K562 (cell line): ENCODE data around the gene ANXA3. TPM values are rescaled to one million over a fixed set of nuclear protein-coding genes. Genes with fewer than 3 reads are reported as not detected.

Source experiments
- ATAC-seq: fragments of 200-7000 bp; cut with Tn5 transposase; 3 replicates; pipeline ENCODE4 v1.9.1; 2020; ENCODE audit warnings: moderate library complexity
- BruUV-seq: library from RNA; stranded (reverse); fragments of 400-500 nt; replicated peaks from 2 replicates; lab custom pipeline; 2021; lab: Mats Ljungman, UMichigan
- CTCF ChIA-PET: fragments of 300-600 bp; formaldehyde crosslinking; extraction: SDS; loops from one replicate; lab custom pipeline; 2021; ENCODE audit warnings: low intra/inter-chr PET ratio; lab: Yijun Ruan, JAX
- POLR2A ChIA-PET: fragments of 300-600, 350-650 bp; sonication (Branson Sonifier 250); formaldehyde crosslinking; extraction: SDS; loops from one replicate; lab custom pipeline; 2021; ENCODE audit warnings: antibody characterized with exemption, inconsistent platforms; lab: Yijun Ruan, JAX
- DNase-seq, 4 experiments: peaks; one replicate each; pipeline versions ENCODE4 v3.0.0 to v3.0.0-alpha.2; 2011 to 2018; ENCODE audit warnings: low spot score in 3 of 4, mixed read lengths in 3 of 4; ENCODE audit errors: extremely low read depth in 1 of 4
- FAIRE-seq: peaks from 2 replicates; lab custom pipeline; 2011; peaks lifted over from hg19 to GRCh38; lab: Jason Lieb, UNC
- H2AFZ ChIP-seq: 2 replicates; pipeline ENCODE4 v1.6.0; 2011; ENCODE audit warnings: low read depth, low read length, control low read depth, inconsistent platforms
- H3K27ac ChIP-seq: fragments of 200-600 bp; 3 replicates; pipeline ENCODE4 v1.8.0; 2011; ENCODE audit warnings: low read depth, mild to moderate bottlenecking, control low read depth, inconsistent platforms, low read length, moderate library complexity, mixed read lengths; ENCODE audit errors: extremely low read depth
- H3K27me3 ChIP-seq, 2 experiments: fragments of 300-600 bp in 1 of 2; 2 replicates in 1 of 2; 3 replicates in 1 of 2; pipeline versions ENCODE4 v1.6.0 to v1.8.0; 2011; ENCODE audit warnings: inconsistent platforms in 2 of 2, low read length in 2 of 2, mild to moderate bottlenecking in 1 of 2, mixed read lengths in 1 of 2, moderate library complexity in 1 of 2; ENCODE audit not compliant: control insufficient read depth in 2 of 2, insufficient read depth in 2 of 2
- H3K36me3 ChIP-seq: fragments of 300-600 bp; 3 replicates; pipeline ENCODE4 v1.8.0; 2011; ENCODE audit warnings: mild to moderate bottlenecking, low read length, inconsistent platforms; ENCODE audit not compliant: control insufficient read depth, insufficient read depth
- H3K4me1 ChIP-seq, 2 experiments: fragments of 200-600 bp in 1 of 2; replicated peaks in 1 of 2; 2 replicates in 1 of 2; 3 replicates in 1 of 2; pipeline versions ENCODE4 v1.5.1 to v1.8.0; 2011; ENCODE audit warnings: inconsistent platforms in 2 of 2, low read length in 2 of 2, mild to moderate bottlenecking in 1 of 2, mixed read lengths in 1 of 2, moderate library complexity in 1 of 2; ENCODE audit not compliant: control insufficient read depth in 2 of 2, insufficient read depth in 2 of 2
- H3K4me2 ChIP-seq: 2 replicates; pipeline ENCODE4 v1.6.1; 2011; ENCODE audit warnings: low read length, control low read depth, inconsistent platforms, mixed read lengths; ENCODE audit not compliant: insufficient read depth
- H3K4me3 ChIP-seq: fragments of 200-600 bp; sonication (generic), shearing (Covaris generic); 2 replicates; pipeline ENCODE4 v1.5.1; 2016; ENCODE audit warnings: control low read depth, inconsistent platforms
- H3K79me2 ChIP-seq: fragments of 200-600 bp; 3 replicates; pipeline ENCODE4 v1.8.0; 2011; ENCODE audit warnings: low read length, inconsistent platforms; ENCODE audit not compliant: control insufficient read depth, insufficient read depth
- H3K9ac ChIP-seq, 2 experiments: 2 replicates each; pipeline versions ENCODE4 v1.6.0 to v1.6.1; 2011; ENCODE audit warnings: low read depth in 2 of 2, low read length in 2 of 2, control low read depth in 1 of 2, inconsistent platforms in 1 of 2, mild to moderate bottlenecking in 1 of 2, mixed read lengths in 1 of 2; ENCODE audit not compliant: insufficient read depth in 1 of 2
- H3K9me1 ChIP-seq: one replicate; pipeline ENCODE4 v1.6.0; 2011; ENCODE audit warnings: inconsistent platforms, mild to moderate bottlenecking, low read length, moderate library complexity; ENCODE audit not compliant: control insufficient read depth, insufficient read depth
- H3K9me3 ChIP-seq: replicated peaks from 2 replicates; pipeline ENCODE4 v1.5.1; 2011; ENCODE audit warnings: low read depth, low read length, inconsistent platforms; ENCODE audit not compliant: control insufficient read depth, insufficient read depth
- H4K20me1 ChIP-seq: replicated peaks from 2 replicates; pipeline ENCODE4 v1.6.1; 2011; ENCODE audit warnings: low read length, inconsistent platforms, mixed read lengths; ENCODE audit not compliant: control insufficient read depth, insufficient read depth
- BRF2 ChIP-seq: IDR thresholded peaks from 3 replicates; pipeline ENCODE4 v1.6.1; 2011; ENCODE audit warnings: borderline replicate concordance, mild to moderate bottlenecking; ENCODE audit not compliant: insufficient read length, insufficient read depth
- CBX5 ChIP-seq: IDR thresholded peaks from 2 replicates; pipeline ENCODE4 v1.6.1; 2014; ENCODE audit warnings: low read depth, borderline replicate concordance
- CBX8 ChIP-seq: fragments of 200-600 bp; sonication (generic); IDR thresholded peaks from 2 replicates; pipeline ENCODE4 v1.6.1; 2012; ENCODE audit warnings: borderline replicate concordance, mixed run types, low read depth, mild to moderate bottlenecking, moderate library complexity, mixed read lengths, low read length, control low read depth, inconsistent platforms; ENCODE audit not compliant: poor library complexity, severe bottlenecking; ENCODE audit errors: extremely low read depth
- E2F3 ChIP-seq: fragments of 250-450 bp; sonication (Bioruptor Pico); IDR thresholded peaks from 2 replicates; pipeline ENCODE4 v1.4.0; 2020; ENCODE audit warnings: mild to moderate bottlenecking
- GATAD2B ChIP-seq: fragments of 450-650 bp; IDR thresholded peaks from 2 replicates; pipeline ENCODE4 v1.6.1; 2017; ENCODE audit warnings: mild to moderate bottlenecking, borderline replicate concordance
- IRF2 ChIP-seq: sonication (generic); formaldehyde crosslinking; IDR thresholded peaks from 2 replicates; pipeline ENCODE4 v1.8.1; 2022; ENCODE audit warnings: mild to moderate bottlenecking, missing genetic modification reagents
- JUND ChIP-seq, 2 experiments: IDR thresholded peaks; 2 replicates in 1 of 2; 3 replicates in 1 of 2; pipeline ENCODE4 v1.6.1; 2011; ENCODE audit warnings: borderline replicate concordance in 2 of 2, low read depth in 2 of 2, low read length in 2 of 2, improper control_type of control experiment in 1 of 2, missing biosample characterization in 1 of 2, missing genetic modification characterization in 1 of 2, missing genetic modification reagents in 1 of 2
- MNT ChIP-seq, 2 experiments: fragments of 450-650 bp; conservative IDR thresholded peaks; 2 replicates each; pipeline ENCODE4 v1.6.1; 2017; ENCODE audit warnings: mild to moderate bottlenecking in 2 of 2, moderate library complexity in 2 of 2
- NCOA6 ChIP-seq: fragments of 450-650 bp; IDR thresholded peaks from 2 replicates; pipeline ENCODE4 v1.6.1; 2017; ENCODE audit warnings: mild to moderate bottlenecking
- RBM17 ChIP-seq: fragments of 200-400 bp; formaldehyde crosslinking; IDR thresholded peaks from 2 replicates; pipeline ENCODE4 v1.6.1; 2017; ENCODE audit warnings: low read depth, mild to moderate bottlenecking, low read length, borderline replicate concordance
- RFX1 ChIP-seq: fragments of 450-650 bp; IDR thresholded peaks from 2 replicates; pipeline ENCODE4 v1.6.1; 2016; ENCODE audit warnings: mild to moderate bottlenecking, moderate library complexity
- SMAD3 ChIP-seq: fragments of 450-650 bp; formaldehyde crosslinking; conservative IDR thresholded peaks from 2 replicates; pipeline ENCODE4 v1.4.0; 2020; ENCODE audit warnings: mild to moderate bottlenecking
- SP2 ChIP-seq: IDR thresholded peaks from 2 replicates; pipeline ENCODE4 v1.6.1; 2011; ENCODE audit warnings: mild to moderate bottlenecking, low read depth, low read length, moderate library complexity; ENCODE audit not compliant: poor library complexity, severe bottlenecking; ENCODE audit errors: extremely low read depth
- TBP ChIP-seq: optimal IDR thresholded peaks from 2 replicates; pipeline ENCODE3; 2011; ENCODE audit warnings: low read depth, low read length, improper control_type of control experiment
- TGIF2 ChIP-seq: sonication (generic); formaldehyde crosslinking; IDR thresholded peaks from 2 replicates; pipeline ENCODE4 v1.8.1; 2022; ENCODE audit warnings: mild to moderate bottlenecking, missing genetic modification reagents, moderate library complexity
- XRCC4 ChIP-seq: IDR thresholded peaks from one replicate; pipeline ENCODE4 v1.6.1; 2011; ENCODE audit not compliant: insufficient read depth, insufficient read length; ENCODE audit errors: extremely low read depth
- WGBS: fragments of 100-300 bp; shearing (Covaris generic); methylation state at CpG from one replicate; pipeline ENCODE4 v1.1.6; 2016; ENCODE audit warnings: low coverage, mixed read lengths; ENCODE audit not compliant: insufficient coverage; ENCODE audit errors: missing lambda C conversion rate; 5-methylcytosine and 5-hydroxymethylcytosine counted together
- in situ Hi-C: fragments of 300-500 bp; cut with MboI; formaldehyde crosslinking; loops from 4 replicates; pipeline ENCODE4 v1.15.0; 2018; ENCODE audit warnings: inconsistent platforms, mixed read lengths
- intact Hi-C: fragments of 100-400 bp; cut with micrococcal nuclease; formaldehyde crosslinking; loops from 2 replicates; pipeline ENCODE4 v1.14.2; 2022
- polyA plus RNA-seq, 8 experiments: library from polyadenylated mRNA; depleted of rRNA in 4 of 8; stranded (reverse) in 5 of 8; unstranded in 3 of 8; fragments of >200 nt; fragmentation: Nextera tagmentation in 2 of 8; fragmentation: Illumina TruSeq in 1 of 8; extraction: Ambion mirVana in 2 of 8; extraction: Trizol in 1 of 8; gene quantifications; 2 replicates each; pipeline versions ENCODE4 v1.2.1 to v1.2.3, GENCODE V29; 2011 to 2014; ENCODE audit warnings: inconsistent platforms in 1 of 8, missing spikeins in 1 of 8
- total RNA-seq, 7 experiments: library from RNA; depleted of rRNA in 6 of 7; stranded (reverse); fragments of >200 nt in 6 of 7; fragmentation: Illumina TruSeq in 2 of 7; extraction: Trizol in 2 of 7; gene quantifications; 2 replicates each; pipeline versions ENCODE4 v1.2.1 to v1.2.3, GENCODE V29; 2011 to 2021; ENCODE audit warnings: low replicate concordance in 1 of 7
- TF ChIP-seq, protein P1 (sequence below): fragments of 200-400 bp; formaldehyde crosslinking; IDR thresholded peaks from 2 replicates; pipeline ENCODE4 v1.6.1; 2017; ENCODE audit warnings: mild to moderate bottlenecking, low read depth, low read length, moderate library complexity

Gene ANXA3
- total and polyA plus RNA-seq, 9 of the 15 experiments (the other 6 are each of a cell fraction or from before 2014, with no cell fraction given): 6.3 to 15.5 (median 9.8) TPM

DNA sequence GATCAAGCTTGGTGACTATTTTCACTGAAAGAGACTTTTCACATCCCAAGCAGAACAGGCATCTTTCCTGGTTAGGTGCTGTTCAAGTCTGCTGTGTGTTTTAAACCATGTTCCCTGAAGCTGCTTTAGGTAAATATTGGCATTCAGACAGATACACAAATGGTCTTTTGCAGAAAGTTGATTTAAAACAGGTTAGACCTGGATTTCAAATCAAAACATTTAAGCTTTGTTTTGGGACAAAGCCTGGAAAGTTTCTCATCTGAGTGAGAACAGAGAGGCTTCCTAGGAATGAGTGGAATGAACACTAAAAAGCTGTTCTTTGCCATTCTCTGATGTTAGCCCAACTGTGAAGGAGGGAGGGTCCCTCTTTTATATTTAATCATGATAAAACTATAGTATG lies 10.1 kb downstream of the ANXA3 start (continued):
- no peak for TF ChIP-seq BRF2
- no peak for TF ChIP-seq TBP
- no peak for TF ChIP-seq E2F3 (CRISPR knock-in tag)
- TF ChIP-seq XRCC4: no peak
- TF ChIP-seq, all 486 proteins: peak for 0

- no peak overlapping the region for H3K9ac ChIP-seq
- no peak overlapping the region for H3K4me3 ChIP-seq
- ATAC-seq: no peak
- CTCF ChIA-PET: no interaction called here
- H4K20me1 ChIP-seq: no peaks in the 10 kb centered on the region
- no peak for DNase-seq
- intact Hi-C loops (no loop called here), in situ Hi-C loops (no loop called here)
- H3K4me1 ChIP-seq: peaks cover 0 to 7% of the 10 kb centered on the region in 2 experiments; a peak in 2 of 5 replicates
- no peak overlapping the region for H3K4me2 ChIP-seq
- FAIRE-seq: no peak
- H3K27me3 ChIP-seq: no peaks in the 10 kb centered on the region
- no TSS peak for BruUV-seq
- POLR2A ChIA-PET: interaction anchor here (0.6 kb wide), 1 partner anchor 826 kb away, joined by 3 read pairs; no protein-coding TSS in a partner anchor
- WGBS: 13% methylated on average over 4 of the region's 4 CpGs
- H3K9me3 ChIP-seq: no peaks in the 10 kb centered on the region
- no peak overlapping the region for H3K27ac ChIP-seq
- no peaks in the 10 kb centered on the region for H3K36me3 ChIP-seq
- H3K9me1 ChIP-seq: no peaks in the 10 kb centered on the region
- no peaks in the 10 kb centered on the region for H3K79me2 ChIP-seq
- H2AFZ ChIP-seq: no peak overlapping the region
- TF ChIP-seq MNT (conservative IDR thresholded peaks at IDR 0.05) (no peak), SP2 (no peak), GATAD2B (no peak), SMAD3 (CRISPR knock-in tag) (no peak), TGIF2 (CRISPR knock-in tag) (no peak), NCOA6 (no peak), RBM17 (no peak), RFX1 (no peak), IRF2 (no peak), CBX5 (no peak), JUND (IDR thresholded peaks at IDR 0.05; ENCODE audit: borderline replicate concordance, low read depth, low read length) (no peak), JUND (tag; IDR thresholded peaks at IDR 0.05; ENCODE audit: borderline replicate concordance, low read depth, low read length) (no peak), CBX8 (no peak)
- TF ChIP-seq, protein P1, sequence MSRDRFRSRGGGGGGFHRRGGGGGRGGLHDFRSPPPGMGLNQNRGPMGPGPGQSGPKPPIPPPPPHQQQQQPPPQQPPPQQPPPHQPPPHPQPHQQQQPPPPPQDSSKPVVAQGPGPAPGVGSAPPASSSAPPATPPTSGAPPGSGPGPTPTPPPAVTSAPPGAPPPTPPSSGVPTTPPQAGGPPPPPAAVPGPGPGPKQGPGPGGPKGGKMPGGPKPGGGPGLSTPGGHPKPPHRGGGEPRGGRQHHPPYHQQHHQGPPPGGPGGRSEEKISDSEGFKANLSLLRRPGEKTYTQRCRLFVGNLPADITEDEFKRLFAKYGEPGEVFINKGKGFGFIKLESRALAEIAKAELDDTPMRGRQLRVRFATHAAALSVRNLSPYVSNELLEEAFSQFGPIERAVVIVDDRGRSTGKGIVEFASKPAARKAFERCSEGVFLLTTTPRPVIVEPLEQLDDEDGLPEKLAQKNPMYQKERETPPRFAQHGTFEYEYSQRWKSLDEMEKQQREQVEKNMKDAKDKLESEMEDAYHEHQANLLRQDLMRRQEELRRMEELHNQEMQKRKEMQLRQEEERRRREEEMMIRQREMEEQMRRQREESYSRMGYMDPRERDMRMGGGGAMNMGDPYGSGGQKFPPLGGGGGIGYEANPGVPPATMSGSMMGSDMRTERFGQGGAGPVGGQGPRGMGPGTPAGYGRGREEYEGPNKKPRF: no peak
These were observed 11.1 kb downstream of the ANXA3 start for GRCh38 chr4:78562687-78563086.
